K562 (cell line): ENCODE measurements around the gene TTLL3. TPM values are rescaled to one million over a fixed set of nuclear protein-coding genes. Genes with fewer than 3 reads are reported as not detected.
A peak's percentile ranks its signal among the peaks of the same experiment; 100 is the strongest.

Experiments
- BHLHE40 ChIP-seq: IDR thresholded peaks from 2 replicates; pipeline ENCODE4 v1.6.1; 2011; ENCODE audit warnings: low read length, improper control_type of control experiment
- CEBPZ ChIP-seq: fragments of 150-350 bp; IDR thresholded peaks from 2 replicates; pipeline ENCODE4 v1.6.1; 2014; ENCODE audit warnings: low read depth, mild to moderate bottlenecking, low read length, borderline replicate concordance
- HMBOX1 ChIP-seq: sonication (generic); IDR thresholded peaks from 2 replicates; pipeline ENCODE4 v1.6.1; 2016
- MAX ChIP-seq: sonication (generic); formaldehyde crosslinking; IDR thresholded peaks from 2 replicates; pipeline ENCODE4 v1.9.0; 2022; ENCODE audit warnings: mild to moderate bottlenecking, missing genetic modification reagents
- MCM2 ChIP-seq: fragments of 450-650 bp; IDR thresholded peaks from 2 replicates; pipeline ENCODE4 v1.6.1; 2017; ENCODE audit warnings: low read depth, mild to moderate bottlenecking
- RBFOX2 ChIP-seq: fragments of 200-400 bp; formaldehyde crosslinking; IDR thresholded peaks from 2 replicates; pipeline ENCODE4 v1.6.1; 2017; ENCODE audit warnings: low read depth, mild to moderate bottlenecking, low read length, moderate library complexity
- TFE3 ChIP-seq: fragments of 450-650 bp; formaldehyde crosslinking; IDR thresholded peaks from 2 replicates; pipeline ENCODE4 v1.4.0; 2020; ENCODE audit warnings: mild to moderate bottlenecking, mixed read lengths
- THAP7 ChIP-seq: fragments of 250-450 bp; sonication (Bioruptor Pico); IDR thresholded peaks from 2 replicates; pipeline ENCODE4 v1.5.0; 2021
- ZBTB2 ChIP-seq: fragments of 450-650 bp; IDR thresholded peaks from 2 replicates; pipeline ENCODE4 v1.6.1; 2016; ENCODE audit warnings: antibody characterized with exemption
- ZKSCAN8 ChIP-seq: fragments of 200-800 bp; sonication (Bioruptor generic); IDR thresholded peaks from 2 replicates; pipeline ENCODE4 v1.6.1; 2016; ENCODE audit warnings: missing genetic modification characterization, missing compliant biosample characterization
- ZNF133 ChIP-seq: fragments of 250-450 bp; sonication (Bioruptor Pico); IDR thresholded peaks from 2 replicates; pipeline ENCODE4 v1.4.0; 2020; ENCODE audit warnings: mild to moderate bottlenecking
- ZNF212 ChIP-seq: fragments of 450-650 bp; formaldehyde crosslinking; IDR thresholded peaks from 2 replicates; pipeline ENCODE4 v1.4.0; 2020; ENCODE audit warnings: mild to moderate bottlenecking
- ZNF740 ChIP-seq, 3 experiments: fragments of 200-800 bp in 1 of 3; sonication (Bioruptor generic) in 1 of 3; sonication (generic) in 1 of 3; formaldehyde crosslinking in 1 of 3; IDR thresholded peaks; 2 replicates each; pipeline versions ENCODE4 v1.6.1 to v1.8.0; 2016 to 2022; ENCODE audit warnings: mild to moderate bottlenecking in 2 of 3, missing compliant biosample characterization in 2 of 3, missing genetic modification characterization in 2 of 3, missing genetic modification reagents in 1 of 3
- ZNF764 ChIP-seq: fragments of 250-450 bp; sonication (Bioruptor Pico); IDR thresholded peaks from 2 replicates; pipeline ENCODE4 v1.4.0; 2020; ENCODE audit warnings: low read depth, mild to moderate bottlenecking, moderate library complexity
- polyA plus RNA-seq, 8 experiments: library from polyadenylated mRNA; depleted of rRNA in 4 of 8; stranded (reverse) in 5 of 8; unstranded in 3 of 8; fragments of >200 nt; fragmentation: Nextera tagmentation in 2 of 8; fragmentation: Illumina TruSeq in 1 of 8; extraction: Ambion mirVana in 2 of 8; extraction: Trizol in 1 of 8; gene quantifications; 2 replicates each; pipeline versions ENCODE4 v1.2.1 to v1.2.3, GENCODE V29; 2011 to 2014; ENCODE audit warnings: inconsistent platforms in 1 of 8, missing spikeins in 1 of 8
- total RNA-seq, 7 experiments: library from RNA; depleted of rRNA in 6 of 7; stranded (reverse); fragments of >200 nt in 6 of 7; fragmentation: Illumina TruSeq in 2 of 7; extraction: Trizol in 2 of 7; gene quantifications; 2 replicates each; pipeline versions ENCODE4 v1.2.1 to v1.2.3, GENCODE V29; 2011 to 2021; ENCODE audit warnings: low replicate concordance in 1 of 7

Gene TTLL3
- total and polyA plus RNA-seq, 9 of the 15 experiments (the other 6 are each of a cell fraction or from before 2014, with no cell fraction given), result 8.9 to 106 (median 33.2) TPM

GRCh38 chr3:9862391-9863057, 52.5 kb downstream of the TTLL3 start (continued):
- TF ChIP-seq CEBPZ (no peak), RBFOX2 (peak; percentile 87), ZKSCAN8 (no peak), ZNF212 (CRISPR knock-in tag) (no peak), HMBOX1 (no peak), ZNF740 (CRISPR knock-in tag; IDR thresholded peaks at IDR 0.05) (no peak), ZNF740 (tag; IDR thresholded peaks at IDR 0.05) (no peak), ZBTB2 (no peak), ZNF764 (CRISPR knock-in tag) (peak; percentile 47; the same call in 1 of the 2 replicates), ZNF133 (no peak), TFE3 (CRISPR knock-in tag) (no peak), MAX (CRISPR knock-in tag) (peak; percentile 73), BHLHE40 (peak; percentile 49; the same call in 1 of the 2 replicates), MCM2 (no peak), THAP7 (no peak)
